ENCODE measurements around the gene NRIP1. TPM values are rescaled to one million over a fixed set of nuclear protein-coding genes. Genes with fewer than 3 reads are reported as not detected.
"Not testable (repeated sequence)": the region's sequence is repeated elsewhere in the genome, so short reads cannot be mapped to it uniquely, and the experiment has no call there.

The NRIP1 gene
- total RNA-seq, 6 donors from 2014 or later = 10.5 to 47.2 (median 34.8) TPM

- Histone ChIP-seq H3K4me1 (peaks cover 4 to 19% (median 17%) of the 10 kb centered on the region in 4 donors), H3K4me3 (no peak overlapping the region), H3K27ac (no peak overlapping the region), H3K36me3 (no peaks in the 10 kb centered on the region), H3K27me3 (no peaks in the 10 kb centered on the region), H3K9me3 (no peaks in the 10 kb centered on the region)
- DNase-seq (no peak), ATAC-seq (ENCODE audit: low FRiP score in 2 of 2) (no peak)
- TF ChIP-seq CTCF (IDR thresholded peaks at IDR 0.05) (no peak), EP300 (IDR thresholded peaks at IDR 0.05) (no peak), POLR2AphosphoS5 (IDR thresholded peaks at IDR 0.05) (no peak), POLR2A (IDR thresholded peaks at IDR 0.05) (no peak)
- 88 to 93% methylated on average over 4 of the region's 4 CpGs for WGBS, 2 donors
Measured at GRCh38 chr21:15031790-15032357, 32.9 kb downstream of the NRIP1 start.

GRCh38 chr21:15031362-15031761 lies 33.4 kb downstream of the NRIP1 start:
- not testable (repeated sequence) for H3K9me3 ChIP-seq; DNase-seq; H3K27ac ChIP-seq; H3K36me3 ChIP-seq; H3K4me3 ChIP-seq; H3K27me3 ChIP-seq; ATAC-seq (ENCODE audit: low FRiP score in 2 of 2)
- WGBS, 2 donors = 85 to 88% methylated on average over 12 to 14 of the region's 14 CpGs
- H3K4me1 ChIP-seq = peaks cover 4 to 19% (median 17%) of the 10 kb centered on the region in 4 donors

- not testable (repeated sequence) for H3K27ac ChIP-seq; DNase-seq; H3K36me3 ChIP-seq; H3K9me3 ChIP-seq; H3K4me3 ChIP-seq; ATAC-seq (ENCODE audit: low FRiP score in 2 of 2); H3K27me3 ChIP-seq
- H3K4me1 ChIP-seq = peaks cover 4 to 19% (median 16%) of the 10 kb centered on the region in 4 donors
- WGBS, 2 donors = 92 to 97% methylated on average over 8 of the region's 8 CpGs
Measured at GRCh38 chr21:15030861-15031260, 33.9 kb downstream of the NRIP1 start.

DNA sequence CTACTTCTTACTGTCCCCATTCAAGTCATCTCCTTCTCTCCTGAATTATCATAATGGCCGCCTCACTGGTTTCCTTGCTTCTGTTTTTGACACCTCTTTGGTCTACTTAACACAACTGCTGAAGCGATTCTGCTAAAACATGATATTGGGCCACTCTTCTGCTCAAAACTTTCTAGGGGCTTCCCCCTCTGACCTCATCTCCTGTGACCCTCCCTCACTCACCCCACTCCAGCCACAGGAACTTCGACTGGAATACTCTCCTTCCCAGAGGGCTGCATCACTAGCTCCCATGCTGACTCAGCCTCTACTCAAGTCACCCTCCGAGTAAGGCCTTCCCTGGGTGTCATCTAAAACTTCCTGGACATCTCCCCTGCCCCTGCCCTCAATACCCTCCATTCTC lies 35.7 kb downstream of the NRIP1 start:
- TF ChIP-seq EP300 (IDR thresholded peaks at IDR 0.05) (no peak), CTCF (IDR thresholded peaks at IDR 0.05) (no peak), POLR2AphosphoS5 (IDR thresholded peaks at IDR 0.05) (no peak), POLR2A (IDR thresholded peaks at IDR 0.05) (no peak)
- ATAC-seq (ENCODE audit: low FRiP score in 2 of 2) = peak in 1 of 2 donors; percentile 46
- H3K9me3 ChIP-seq = no peaks in the 10 kb centered on the region

DNA sequence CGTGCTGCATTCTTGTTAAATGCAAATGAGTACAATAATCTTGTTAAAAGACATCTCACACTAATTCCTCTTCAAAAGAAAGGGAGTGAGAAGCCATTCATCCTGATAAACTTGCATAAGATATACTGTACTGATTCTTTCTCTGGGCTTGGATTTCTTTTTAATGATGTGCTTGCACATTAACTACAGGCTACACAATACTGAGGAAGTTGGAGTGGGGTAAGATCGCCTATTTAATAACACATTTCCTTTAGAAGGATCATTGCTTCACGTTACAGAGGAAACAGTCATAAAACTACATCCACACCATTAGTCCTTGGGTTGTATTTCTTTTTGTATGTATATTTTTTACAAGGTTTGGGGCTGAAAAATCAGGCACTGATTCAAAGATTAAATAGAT lies 36.6 kb downstream of the NRIP1 start:
- Histone ChIP-seq H3K36me3 (no peaks in the 10 kb centered on the region), H3K4me1 (peaks cover 4 to 19% (median 14%) of the 10 kb centered on the region in 4 donors), H3K4me3 (no peak overlapping the region), H3K27me3 (no peaks in the 10 kb centered on the region), H3K27ac (no peak overlapping the region), H3K9me3 (no peaks in the 10 kb centered on the region)
- ATAC-seq (ENCODE audit: low FRiP score in 2 of 2) = peak in 1 of 2 donors; percentile 41
- 26 to 29% methylated on average over 3 of the region's 3 CpGs for WGBS, 2 donors
- TF ChIP-seq CTCF (IDR thresholded peaks at IDR 0.05) (no peak), POLR2A (IDR thresholded peaks at IDR 0.05) (no peak), POLR2AphosphoS5 (IDR thresholded peaks at IDR 0.05) (no peak), EP300 (IDR thresholded peaks at IDR 0.05) (no peak)
- no peak for DNase-seq

More for the DNA sequence above, 35.7 kb downstream of the NRIP1 start:
- no peaks in the 10 kb centered on the region for H3K36me3 ChIP-seq
- no peak overlapping the region for H3K4me3 ChIP-seq
- DNase-seq = no peak
- no peaks in the 10 kb centered on the region for H3K27me3 ChIP-seq
- no peak overlapping the region for H3K27ac ChIP-seq
- 80 to 84% methylated on average over 4 of the region's 4 CpGs for WGBS, 2 donors
- H3K4me1 ChIP-seq = peaks cover 4 to 19% (median 14%) of the 10 kb centered on the region in 4 donors

DNA sequence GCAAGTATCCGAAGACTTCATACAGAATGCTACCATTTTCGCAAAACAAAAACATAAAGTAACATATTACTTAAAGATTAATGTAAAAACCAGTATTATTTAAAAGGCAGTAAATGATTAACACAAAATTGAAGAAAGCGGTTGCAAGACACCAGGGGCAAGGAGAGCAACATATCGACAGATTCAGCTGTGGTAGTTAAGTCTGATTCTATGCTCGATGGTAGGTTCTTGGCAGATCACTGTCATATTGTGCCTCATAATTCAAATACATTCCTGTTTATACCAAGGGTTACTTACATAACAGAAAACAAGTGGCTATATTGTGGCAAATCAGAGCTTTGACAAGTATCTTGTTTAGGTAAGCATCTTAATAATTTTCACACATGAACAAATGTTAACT lies 37.7 kb downstream of the NRIP1 start:
- Histone ChIP-seq H3K27me3 (no peaks in the 10 kb centered on the region), H3K4me3 (no peak overlapping the region), H3K9me3 (no peaks in the 10 kb centered on the region), H3K36me3 (no peaks in the 10 kb centered on the region), H3K4me1 (peaks cover 4 to 19% (median 14%) of the 10 kb centered on the region in 4 donors), H3K27ac (no peak overlapping the region)
- DNase-seq (no peak), ATAC-seq (ENCODE audit: low FRiP score in 2 of 2) (no peak)
- WGBS, 2 donors = 85% methylated on average over 5 of the region's 5 CpGs
- TF ChIP-seq CTCF (IDR thresholded peaks at IDR 0.05) (no peak), POLR2A (IDR thresholded peaks at IDR 0.05) (no peak), EP300 (IDR thresholded peaks at IDR 0.05) (no peak), POLR2AphosphoS5 (IDR thresholded peaks at IDR 0.05) (no peak)

Measured in upper lobe of left lung (tissue), 6 donors.